ENCODE measurements around the gene TSHZ2. TPM values are rescaled to one million over a fixed set of nuclear protein-coding genes. Genes with fewer than 3 reads are reported as not detected.
A peak's percentile ranks its signal among the peaks of the same experiment; 100 is the strongest.
"Not testable (repeated sequence)": the region's sequence is repeated elsewhere in the genome, so short reads cannot be mapped to it uniquely, and the experiment has no call there.

The TSHZ2 gene
- total RNA-seq, 1 experiment from 2014 or later, result 2.3 TPM

DNA sequence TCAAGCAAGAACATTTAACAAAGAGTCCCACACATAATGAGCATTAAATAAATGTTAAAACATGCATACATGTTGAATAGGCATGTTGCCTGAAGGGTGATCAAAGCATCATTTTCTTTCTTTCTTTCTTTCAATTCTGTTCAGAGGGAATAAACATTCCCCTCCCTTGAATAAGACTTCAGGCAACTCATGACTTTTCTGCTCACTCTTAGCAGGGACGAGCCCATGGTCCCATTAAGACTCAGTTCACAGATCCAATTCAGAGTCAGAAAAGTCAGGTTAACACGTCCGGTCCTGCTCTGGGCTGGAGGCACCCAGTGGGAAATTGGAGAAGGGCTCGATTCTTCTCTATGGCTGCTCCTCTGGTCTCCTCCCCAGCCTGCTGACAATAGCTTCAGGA, 439.7 kb downstream of the TSHZ2 start:
- no peaks in the 10 kb centered on the region for H3K9me3 Mint-ChIP-seq (ENCODE audit: unreplicated experiment)
- no peaks in the 10 kb centered on the region for H3K4me1 Mint-ChIP-seq (ENCODE audit: insufficient read depth, unreplicated experiment)
- intact Hi-C loops (cut with micrococcal nuclease), result no loop called here
- no peaks in the 10 kb centered on the region for H3K27me3 Mint-ChIP-seq (ENCODE audit: insufficient read depth, unreplicated experiment)
- no peaks in the 10 kb centered on the region for H3K36me3 Mint-ChIP-seq (ENCODE audit: insufficient read depth, unreplicated experiment)
- BruUV-seq (replicated peaks), result no TSS peak
- no peak overlapping the region for H3K27ac Mint-ChIP-seq (ENCODE audit: low read depth, unreplicated experiment)
- ChIA-PET CTCF (interaction anchor here (0.6 kb wide), 1 partner anchor 409 kb away, joined by 3 read pairs; no protein-coding TSS in a partner anchor), POLR2A (interaction anchor here (0.6 kb wide), 1 partner anchor 939 kb away, joined by 4 read pairs; no protein-coding TSS in a partner anchor)
- TF ChIP-seq, protein P1, sequence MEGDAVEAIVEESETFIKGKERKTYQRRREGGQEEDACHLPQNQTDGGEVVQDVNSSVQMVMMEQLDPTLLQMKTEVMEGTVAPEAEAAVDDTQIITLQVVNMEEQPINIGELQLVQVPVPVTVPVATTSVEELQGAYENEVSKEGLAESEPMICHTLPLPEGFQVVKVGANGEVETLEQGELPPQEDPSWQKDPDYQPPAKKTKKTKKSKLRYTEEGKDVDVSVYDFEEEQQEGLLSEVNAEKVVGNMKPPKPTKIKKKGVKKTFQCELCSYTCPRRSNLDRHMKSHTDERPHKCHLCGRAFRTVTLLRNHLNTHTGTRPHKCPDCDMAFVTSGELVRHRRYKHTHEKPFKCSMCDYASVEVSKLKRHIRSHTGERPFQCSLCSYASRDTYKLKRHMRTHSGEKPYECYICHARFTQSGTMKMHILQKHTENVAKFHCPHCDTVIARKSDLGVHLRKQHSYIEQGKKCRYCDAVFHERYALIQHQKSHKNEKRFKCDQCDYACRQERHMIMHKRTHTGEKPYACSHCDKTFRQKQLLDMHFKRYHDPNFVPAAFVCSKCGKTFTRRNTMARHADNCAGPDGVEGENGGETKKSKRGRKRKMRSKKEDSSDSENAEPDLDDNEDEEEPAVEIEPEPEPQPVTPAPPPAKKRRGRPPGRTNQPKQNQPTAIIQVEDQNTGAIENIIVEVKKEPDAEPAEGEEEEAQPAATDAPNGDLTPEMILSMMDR (IDR thresholded peaks at IDR 0.05; ENCODE audit: unreplicated experiment), result no peak
- no peak overlapping the region for H3K4me3 Mint-ChIP-seq (ENCODE audit: unreplicated experiment)
- DNase-seq (ENCODE audit: unreplicated experiment), result no peak

DNA sequence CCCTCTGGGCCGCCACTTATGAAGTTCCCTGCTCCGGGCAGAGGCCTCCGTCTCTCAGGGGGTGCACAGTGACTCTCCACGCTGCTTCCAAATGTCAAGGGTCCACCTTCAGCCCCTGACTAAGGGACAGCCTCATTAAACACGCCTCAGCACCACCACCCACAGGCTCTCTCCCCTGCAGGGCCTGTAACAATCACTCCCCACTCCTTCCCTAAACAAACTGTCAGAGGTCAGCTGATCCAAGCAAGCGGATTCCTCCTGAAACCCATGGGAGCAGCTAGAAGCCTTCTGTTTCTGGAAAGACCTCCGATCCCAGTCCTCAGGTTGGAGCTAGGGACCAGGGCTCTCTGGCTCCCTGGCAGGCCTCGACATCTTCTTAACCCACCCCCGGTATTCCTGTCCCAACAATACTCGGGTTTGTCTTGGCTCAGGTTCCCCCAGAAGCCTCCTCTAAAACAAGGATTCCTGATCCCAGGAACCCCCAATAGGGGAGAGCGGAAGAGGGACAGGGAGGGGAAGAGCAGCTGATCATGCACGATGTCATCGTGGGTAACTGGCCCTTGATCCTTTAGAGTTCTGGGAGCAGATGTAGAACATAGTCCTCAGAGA, 440.5 kb downstream of the TSHZ2 start:
- no peaks in the 10 kb centered on the region for H3K9me3 Mint-ChIP-seq (ENCODE audit: unreplicated experiment)
- H3K27ac Mint-ChIP-seq (ENCODE audit: low read depth, unreplicated experiment), result no peak overlapping the region
- H3K4me1 Mint-ChIP-seq (ENCODE audit: insufficient read depth, unreplicated experiment), result no peaks in the 10 kb centered on the region
- no peaks in the 10 kb centered on the region for H3K36me3 Mint-ChIP-seq (ENCODE audit: insufficient read depth, unreplicated experiment)
- intact Hi-C loops (cut with micrococcal nuclease), result no loop called here
- TF ChIP-seq, protein P1 (IDR thresholded peaks at IDR 0.05; ENCODE audit: unreplicated experiment), result no peak
- BruUV-seq (replicated peaks), result no TSS peak
- DNase-seq (ENCODE audit: unreplicated experiment), result no peak
- H3K4me3 Mint-ChIP-seq (ENCODE audit: unreplicated experiment), result no peak overlapping the region
- ChIA-PET POLR2A (no interaction called here), CTCF (no interaction called here)
- H3K27me3 Mint-ChIP-seq (ENCODE audit: insufficient read depth, unreplicated experiment), result no peaks in the 10 kb centered on the region

DNA sequence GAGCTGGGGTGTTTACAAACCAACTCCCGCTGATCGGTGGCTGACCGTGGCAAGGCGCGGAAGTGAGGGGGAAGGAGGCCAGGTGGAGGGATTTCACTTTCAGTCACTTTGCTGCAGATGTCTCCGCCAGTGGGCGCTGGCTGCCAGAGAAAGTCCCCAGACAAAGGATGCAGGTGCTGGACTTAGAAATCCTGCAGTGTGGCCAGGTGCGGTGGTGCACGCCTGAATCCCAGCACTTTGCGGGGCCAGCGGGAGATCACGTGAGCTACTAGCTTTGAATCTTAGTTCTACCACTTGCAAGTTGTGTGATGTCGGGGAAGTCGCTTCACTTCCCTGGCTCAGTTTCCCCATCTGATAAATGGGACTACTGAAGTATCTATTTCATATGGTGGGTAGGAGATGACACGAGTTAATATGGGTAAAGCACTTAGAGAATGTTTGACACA, 441.1 kb downstream of the TSHZ2 start:
- DNase-seq (ENCODE audit: unreplicated experiment), result peak; percentile 9
- Mint-ChIP-seq H3K36me3 (ENCODE audit: insufficient read depth, unreplicated experiment) (no peaks in the 10 kb centered on the region), H3K27ac (ENCODE audit: low read depth, unreplicated experiment) (no peak overlapping the region), H3K9me3 (ENCODE audit: unreplicated experiment) (no peaks in the 10 kb centered on the region), H3K27me3 (ENCODE audit: insufficient read depth, unreplicated experiment) (no peaks in the 10 kb centered on the region), H3K4me3 (ENCODE audit: unreplicated experiment) (no peak overlapping the region), H3K4me1 (ENCODE audit: insufficient read depth, unreplicated experiment) (no peaks in the 10 kb centered on the region)
- BruUV-seq (replicated peaks), result no TSS peak
- TF ChIP-seq, protein P1 (IDR thresholded peaks at IDR 0.05; ENCODE audit: unreplicated experiment), result no peak
- intact Hi-C loops (cut with micrococcal nuclease), result no loop called here
- ChIA-PET POLR2A (no interaction called here), CTCF (no interaction called here)

DNA sequence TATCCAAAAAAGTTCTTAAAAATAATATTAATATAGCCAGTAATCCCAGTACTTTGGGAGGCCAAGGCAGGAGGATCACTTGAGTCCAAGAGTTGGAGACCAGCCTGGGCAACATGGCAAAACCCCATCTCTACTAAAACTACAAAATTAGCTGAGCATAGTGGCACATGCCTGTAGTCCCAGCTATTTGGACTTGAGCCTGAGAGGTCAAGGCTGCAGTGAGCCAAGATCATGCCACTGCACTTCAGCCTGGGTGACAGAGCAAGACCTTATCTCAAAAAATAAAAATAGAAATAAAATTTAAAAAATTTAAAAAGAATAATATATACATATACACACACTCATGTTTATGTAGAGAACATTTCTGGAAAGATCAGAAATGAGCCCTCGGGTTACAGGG, 441.7 kb downstream of the TSHZ2 start:
- ChIA-PET CTCF (interaction anchor here (0.7 kb wide), 1 partner anchor 25 kb away, joined by 3 read pairs; no protein-coding TSS in a partner anchor), POLR2A (interaction anchor here (0.7 kb wide), 1 partner anchor 13 kb away, joined by 3 read pairs; no protein-coding TSS in a partner anchor)
- H3K4me3 Mint-ChIP-seq (ENCODE audit: unreplicated experiment); H3K27me3 Mint-ChIP-seq (ENCODE audit: insufficient read depth, unreplicated experiment); H3K27ac Mint-ChIP-seq (ENCODE audit: low read depth, unreplicated experiment); H3K9me3 Mint-ChIP-seq (ENCODE audit: unreplicated experiment); H3K36me3 Mint-ChIP-seq (ENCODE audit: insufficient read depth, unreplicated experiment); DNase-seq (ENCODE audit: unreplicated experiment); BruUV-seq (replicated peaks); H3K4me1 Mint-ChIP-seq (ENCODE audit: insufficient read depth, unreplicated experiment); intact Hi-C loops (cut with micrococcal nuclease): not testable (repeated sequence)
